Measurements from ENCODE around the gene SELENOS.

SELENOS gene

GRCh38 chr15:101276501-101277037 lies 716 bp downstream of the SELENOS start:
- peak; percentile 40 for DNase-seq (ENCODE audit: low read depth)

GRCh38 chr15:101275018-101275417 lies 2.3 kb downstream of the SELENOS start:
- no peak for DNase-seq (ENCODE audit: low read depth)

- no peak for DNase-seq (ENCODE audit: low read depth)
Observed at GRCh38 chr15:101273534-101273933, 3.8 kb downstream of the SELENOS start.

GRCh38 chr15:101272584-101272983 lies 4.7 kb downstream of the SELENOS start:
- no peak for DNase-seq (ENCODE audit: low read depth)

GRCh38 chr15:101269479-101270223 lies 7.6 kb downstream of the SELENOS start:
- DNase-seq (ENCODE audit: low read depth) = no peak

GRCh38 chr15:101267320-101268104 lies 9.8 kb downstream of the SELENOS start:
- DNase-seq (ENCODE audit: low read depth) = peak; percentile 79

- DNase-seq (ENCODE audit: low read depth) = no peak
Observed at GRCh38 chr15:101266787-101267186, 10.5 kb downstream of the SELENOS start.

GRCh38 chr15:101266034-101266433 lies 11.3 kb downstream of the SELENOS start:
- peak; percentile 37 for DNase-seq (ENCODE audit: low read depth)

- no peak for DNase-seq (ENCODE audit: low read depth)
Observed at GRCh38 chr15:101264911-101265641, 12.2 kb downstream of the SELENOS start.

- no peak for DNase-seq (ENCODE audit: low read depth)
Observed at GRCh38 chr15:101264011-101264410, 13.3 kb downstream of the SELENOS start.

GRCh38 chr15:101262551-101262950 lies 14.7 kb downstream of the SELENOS start:
- peak; percentile 32 for DNase-seq (ENCODE audit: low read depth)

GRCh38 chr15:101258238-101259144 lies 18.8 kb downstream of the SELENOS start:
- peak; percentile 71 for DNase-seq (ENCODE audit: low read depth)

- no peak for DNase-seq (ENCODE audit: low read depth)
Observed at GRCh38 chr15:101256757-101257156, 20.5 kb downstream of the SELENOS start.

GRCh38 chr15:101255615-101256241 lies 21.6 kb downstream of the SELENOS start:
- DNase-seq (ENCODE audit: low read depth) = peak; percentile 94

GRCh38 chr15:101255051-101255395 lies 22.3 kb downstream of the SELENOS start:
- DNase-seq (ENCODE audit: low read depth) = no peak

GRCh38 chr15:101254157-101255050 lies 22.9 kb downstream of the SELENOS start:
- DNase-seq (ENCODE audit: low read depth) = no peak

- DNase-seq (ENCODE audit: low read depth) = no peak
Observed at GRCh38 chr15:101252836-101253235, 24.4 kb downstream of the SELENOS start.

- peak; percentile 93 for DNase-seq (ENCODE audit: low read depth)
Observed at GRCh38 chr15:101251830-101252820, 25.2 kb downstream of the SELENOS start, which contains the start of gene CHSY1. TSS of gene CHSY1 (minus strand) at chr15:101252048. CDS start at chr15:101251456, 592 bp downstream.
